Activated CD4-positive, alpha-beta T cell treated with anti-CD3 and anti-CD28 coated beads, Interleukin-2, amount 50 U/mL, for 16 hours (primary cell): ENCODE measurements around the gene OR2A42.
"Not testable (repeated sequence)": the region's sequence is repeated elsewhere in the genome, so short reads cannot be mapped to it uniquely, and the experiment has no call there.

Experiments used
- DNase-seq: peaks from one replicate; pipeline ENCODE4 v3.0.0-alpha.2; 2020

The OR2A42 gene

GRCh38 chr7:144239365-144239764 lies at the start of gene OR2A42:
OR2A42 (minus strand) TSS chr7:144239605; CDS start chr7:144232843, 6,762 bp downstream.
- DNase-seq: not testable (repeated sequence)

- not testable (repeated sequence) for DNase-seq
These were observed 47.9 kb upstream of the OR2A42 start for GRCh38 chr7:144287171-144287784.

- DNase-seq: not testable (repeated sequence)
These were observed 44.3 kb upstream of the OR2A42 start for GRCh38 chr7:144283716-144284115.

- DNase-seq: not testable (repeated sequence)
These were observed 43.1 kb upstream of the OR2A42 start for GRCh38 chr7:144282490-144282889.

GRCh38 chr7:144281981-144282380 lies 42.6 kb upstream of the OR2A42 start:
- not testable (repeated sequence) for DNase-seq

- DNase-seq: not testable (repeated sequence)
These were observed 40.6 kb upstream of the OR2A42 start for GRCh38 chr7:144280010-144280409.

- not testable (repeated sequence) for DNase-seq
These were observed 35.9 kb upstream of the OR2A42 start for GRCh38 chr7:144275281-144275680.

GRCh38 chr7:144269188-144269587 lies 29.8 kb upstream of the OR2A42 start, which contains the start of gene CTAGE8:
CTAGE8 (minus strand) TSS chr7:144269288; CDS start chr7:144269250, 38 bp downstream.
- not testable (repeated sequence) for DNase-seq

GRCh38 chr7:144264692-144265091 lies 25.3 kb upstream of the OR2A42 start, which contains the start of gene OR2A7:
OR2A7 (minus strand) TSS chr7:144264792; CDS start chr7:144259628, 5,164 bp downstream.
- not testable (repeated sequence) for DNase-seq

- not testable (repeated sequence) for DNase-seq
These were observed 22.7 kb upstream of the OR2A42 start for GRCh38 chr7:144262128-144262527.

- DNase-seq: not testable (repeated sequence)
These were observed 19.7 kb upstream of the OR2A42 start for GRCh38 chr7:144259067-144259466.

GRCh38 chr7:144256112-144256511 lies 16.7 kb upstream of the OR2A42 start:
- no peak for DNase-seq

- DNase-seq: no peak
These were observed 16.1 kb upstream of the OR2A42 start for GRCh38 chr7:144255471-144255897.

- not testable (repeated sequence) for DNase-seq
These were observed 12.9 kb upstream of the OR2A42 start for GRCh38 chr7:144252307-144252706.

- not testable (repeated sequence) for DNase-seq
These were observed 8.4 kb upstream of the OR2A42 start for GRCh38 chr7:144247674-144248330.

GRCh38 chr7:144246967-144247366 lies 7.6 kb upstream of the OR2A42 start:
- not testable (repeated sequence) for DNase-seq

- DNase-seq: not testable (repeated sequence)
These were observed 6.0 kb upstream of the OR2A42 start for GRCh38 chr7:144245372-144245771.

GRCh38 chr7:144238530-144239082 lies 799 bp downstream of the OR2A42 start:
- DNase-seq: not testable (repeated sequence)

GRCh38 chr7:144233039-144233438 lies 6.4 kb downstream of the OR2A42 start:
- not testable (repeated sequence) for DNase-seq

- not testable (repeated sequence) for DNase-seq
These were observed 8.4 kb downstream of the OR2A42 start for GRCh38 chr7:144231027-144231426.

GRCh38 chr7:144228810-144229209 lies 10.6 kb downstream of the OR2A42 start:
- DNase-seq: not testable (repeated sequence)

GRCh38 chr7:144226866-144227265 lies 12.5 kb downstream of the OR2A42 start:
- not testable (repeated sequence) for DNase-seq

GRCh38 chr7:144223675-144224074 lies 15.7 kb downstream of the OR2A42 start:
- DNase-seq: not testable (repeated sequence)

GRCh38 chr7:144220531-144220930 lies 18.9 kb downstream of the OR2A42 start:
- DNase-seq: not testable (repeated sequence)
